CD4-positive, alpha-beta T cell treated with Interleukin-4 for 1 hour (primary cell): ENCODE data around the gene KCNA3.
"Not testable (repeated sequence)": the region's sequence is repeated elsewhere in the genome, so short reads cannot be mapped to it uniquely, and the experiment has no call there.

Experiments used
- DNase-seq, 2 donors: peaks; one replicate each; pipeline ENCODE4 v3.0.0-alpha.2; 2020 to 2022

KCNA3 gene

GRCh38 chr1:110676970-110677369 is 2.2 kb upstream of the KCNA3 start:
- DNase-seq: no peak

- DNase-seq: no peak
Observed at GRCh38 chr1:110675060-110675791, 486 bp upstream of the KCNA3 start.

- peak in 1 of 2 donors; percentile 42 for DNase-seq
Observed at GRCh38 chr1:110673805-110674336, 869 bp downstream of the KCNA3 start.

- peak; percentile 64 to 77 for DNase-seq
Observed at GRCh38 chr1:110673197-110673701, 1.5 kb downstream of the KCNA3 start.

GRCh38 chr1:110672753-110673108 is 2.0 kb downstream of the KCNA3 start:
- DNase-seq: peak; percentile 69 to 85

- peak; percentile 95 to 98 for DNase-seq
Observed at GRCh38 chr1:110672001-110672752, 2.6 kb downstream of the KCNA3 start.

- DNase-seq: peak; percentile 29 to 76
Observed at GRCh38 chr1:110671361-110671760, 3.4 kb downstream of the KCNA3 start.

- peak; percentile 30 to 75 for DNase-seq
Observed at GRCh38 chr1:110668549-110668948, 6.2 kb downstream of the KCNA3 start.

- DNase-seq: peak in 1 of 2 donors; percentile 65
Observed at GRCh38 chr1:110667776-110668175, 7.0 kb downstream of the KCNA3 start.

GRCh38 chr1:110663241-110663640 is 11.5 kb downstream of the KCNA3 start:
- DNase-seq: no peak

- not testable (repeated sequence) for DNase-seq
Observed at GRCh38 chr1:110659559-110659958, 15.2 kb downstream of the KCNA3 start.

- DNase-seq: no peak
Observed at GRCh38 chr1:110657351-110657750, 17.4 kb downstream of the KCNA3 start.

GRCh38 chr1:110650609-110651008 is 24.1 kb downstream of the KCNA3 start:
- no peak for DNase-seq

GRCh38 chr1:110648417-110648816 is 26.3 kb downstream of the KCNA3 start:
- DNase-seq: no peak

- peak in 1 of 2 donors; percentile 84 for DNase-seq
Observed at GRCh38 chr1:110647254-110647891, 27.4 kb downstream of the KCNA3 start.

- DNase-seq: peak in 1 of 2 donors; percentile 42
Observed at GRCh38 chr1:110645821-110646735, 28.7 kb downstream of the KCNA3 start.

GRCh38 chr1:110645211-110645610 is 29.5 kb downstream of the KCNA3 start:
- no peak for DNase-seq

- DNase-seq: peak in 1 of 2 donors; percentile 54
Observed at GRCh38 chr1:110643879-110644472, 30.8 kb downstream of the KCNA3 start.

GRCh38 chr1:110639724-110640386 is 34.9 kb downstream of the KCNA3 start:
- DNase-seq: peak in 1 of 2 donors; percentile 59

GRCh38 chr1:110638556-110638955 is 36.2 kb downstream of the KCNA3 start:
- no peak for DNase-seq

GRCh38 chr1:110638058-110638457 is 36.7 kb downstream of the KCNA3 start:
- no peak for DNase-seq
